HAP-1 (cell line): ENCODE measurements around the gene FYN.

ENCODE experiments used
- DNase-seq, 2 experiments: peaks; one replicate each; pipeline ENCODE4 v3.0.0-alpha.2; 2016 to 2020; ENCODE audit warnings: low spot score in 2 of 2
- H3K27me3 ChIP-seq: fragments of 250-450 bp; sonication (Bioruptor Pico); 2 replicates; pipeline ENCODE4 v1.5.1; 2020; ENCODE audit warnings: low read depth, mild to moderate bottlenecking, moderate library complexity
- H3K36me3 ChIP-seq: fragments of 250-450 bp; sonication (Bioruptor Pico); replicated peaks from 2 replicates; pipeline ENCODE4 v1.5.1; 2020; ENCODE audit warnings: mild to moderate bottlenecking
- H3K4me1 ChIP-seq: fragments of 250-450 bp; sonication (Bioruptor Pico); 2 replicates; pipeline ENCODE4 v1.5.1; 2020; ENCODE audit warnings: mild to moderate bottlenecking
- H3K4me3 ChIP-seq: fragments of 250-450 bp; sonication (Bioruptor Pico); 2 replicates; pipeline ENCODE4 v1.5.1; 2020; ENCODE audit warnings: mild to moderate bottlenecking, moderate library complexity
- H3K9me3 ChIP-seq: fragments of 250-450 bp; sonication (Bioruptor Pico); 2 replicates; pipeline ENCODE4 v1.5.1; 2020; ENCODE audit warnings: mild to moderate bottlenecking, moderate library complexity
- in situ Hi-C: fragments of 300-500 bp; cut with MboI; formaldehyde crosslinking; loops from 3 replicates; pipeline ENCODE4 v1.14.3; 2020; ENCODE audit warnings: low sequenced_read_pairs, inconsistent platforms, mixed read lengths

FYN gene

GRCh38 chr6:111871207-111871606 lies 2.0 kb downstream of the FYN start:
- Histone ChIP-seq H3K36me3 (no peaks in the 10 kb centered on the region), H3K4me1 (no peaks in the 10 kb centered on the region), H3K9me3 (no peaks in the 10 kb centered on the region), H3K4me3 (peak overlapping the region; percentile 54), H3K27me3 (no peaks in the 10 kb centered on the region)
- in situ Hi-C loops, result no loop called here
- DNase-seq, result no peak

GRCh38 chr6:111870742-111871064 lies 2.5 kb downstream of the FYN start:
- H3K27me3 ChIP-seq, result no peaks in the 10 kb centered on the region
- H3K4me1 ChIP-seq, result no peaks in the 10 kb centered on the region
- H3K4me3 ChIP-seq, result no peak overlapping the region
- DNase-seq, result no peak
- no peaks in the 10 kb centered on the region for H3K9me3 ChIP-seq
- no peaks in the 10 kb centered on the region for H3K36me3 ChIP-seq
- in situ Hi-C loops, result no loop called here

GRCh38 chr6:111870051-111870741 lies 3.1 kb downstream of the FYN start:
- in situ Hi-C loops, result no loop called here
- H3K4me3 ChIP-seq, result no peak overlapping the region
- H3K27me3 ChIP-seq, result no peaks in the 10 kb centered on the region
- no peak for DNase-seq
- H3K36me3 ChIP-seq, result no peaks in the 10 kb centered on the region
- H3K4me1 ChIP-seq, result no peaks in the 10 kb centered on the region
- no peaks in the 10 kb centered on the region for H3K9me3 ChIP-seq

- Histone ChIP-seq H3K27me3 (no peaks in the 10 kb centered on the region), H3K4me3 (no peak overlapping the region), H3K4me1 (no peaks in the 10 kb centered on the region), H3K9me3 (no peaks in the 10 kb centered on the region), H3K36me3 (no peaks in the 10 kb centered on the region)
- in situ Hi-C loops, result no loop called here
- DNase-seq, result no peak
These were observed 6.4 kb downstream of the FYN start for GRCh38 chr6:111866857-111867256.

GRCh38 chr6:111865909-111866546 lies 7.2 kb downstream of the FYN start:
- in situ Hi-C loops, result no loop called here
- H3K4me1 ChIP-seq, result no peaks in the 10 kb centered on the region
- DNase-seq, result no peak
- H3K36me3 ChIP-seq, result no peaks in the 10 kb centered on the region
- no peaks in the 10 kb centered on the region for H3K9me3 ChIP-seq
- H3K27me3 ChIP-seq, result no peaks in the 10 kb centered on the region
- H3K4me3 ChIP-seq, result no peak overlapping the region

- H3K27me3 ChIP-seq, result no peaks in the 10 kb centered on the region
- no peak overlapping the region for H3K4me3 ChIP-seq
- in situ Hi-C loops, result no loop called here
- no peaks in the 10 kb centered on the region for H3K4me1 ChIP-seq
- H3K36me3 ChIP-seq, result no peaks in the 10 kb centered on the region
- no peaks in the 10 kb centered on the region for H3K9me3 ChIP-seq
- DNase-seq, result no peak
These were observed 8.1 kb downstream of the FYN start for GRCh38 chr6:111865049-111865585.

- Histone ChIP-seq H3K36me3 (no peaks in the 10 kb centered on the region), H3K27me3 (no peaks in the 10 kb centered on the region), H3K4me1 (no peaks in the 10 kb centered on the region), H3K4me3 (no peak overlapping the region), H3K9me3 (no peaks in the 10 kb centered on the region)
- in situ Hi-C loops, result no loop called here
- no peak for DNase-seq
These were observed 8.9 kb downstream of the FYN start for GRCh38 chr6:111864138-111865048.

GRCh38 chr6:111862741-111863140 lies 10.5 kb downstream of the FYN start:
- no peak for DNase-seq
- in situ Hi-C loops, result no loop called here

GRCh38 chr6:111862314-111862713 lies 10.9 kb downstream of the FYN start:
- no peaks in the 10 kb centered on the region; the same call in 1 of the 2 replicates for H3K4me1 ChIP-seq
- H3K9me3 ChIP-seq, result no peaks in the 10 kb centered on the region
- DNase-seq, result no peak
- in situ Hi-C loops, result no loop called here
- no peaks in the 10 kb centered on the region for H3K27me3 ChIP-seq
- no peaks in the 10 kb centered on the region for H3K36me3 ChIP-seq
- H3K4me3 ChIP-seq, result no peak overlapping the region

More at GRCh38 chr6:111862741-111863140, 10.5 kb downstream of the FYN start:
- no peaks in the 10 kb centered on the region for H3K27me3 ChIP-seq
- no peaks in the 10 kb centered on the region; the same call in 1 of the 2 replicates for H3K4me1 ChIP-seq
- H3K4me3 ChIP-seq, result no peak overlapping the region
- H3K36me3 ChIP-seq, result no peaks in the 10 kb centered on the region
- H3K9me3 ChIP-seq, result no peaks in the 10 kb centered on the region

- no peak overlapping the region for H3K4me3 ChIP-seq
- DNase-seq, result no peak
- H3K36me3 ChIP-seq, result no peaks in the 10 kb centered on the region
- no peaks in the 10 kb centered on the region; the same call in 1 of the 2 replicates for H3K4me1 ChIP-seq
- H3K27me3 ChIP-seq, result no peaks in the 10 kb centered on the region
- H3K9me3 ChIP-seq, result no peaks in the 10 kb centered on the region
- in situ Hi-C loops, result no loop called here
These were observed 11.8 kb downstream of the FYN start for GRCh38 chr6:111861431-111861885.

- no peaks in the 10 kb centered on the region for H3K9me3 ChIP-seq
- H3K4me3 ChIP-seq, result no peak overlapping the region
- H3K36me3 ChIP-seq, result no peaks in the 10 kb centered on the region
- H3K27me3 ChIP-seq, result no peaks in the 10 kb centered on the region
- in situ Hi-C loops, result no loop called here
- DNase-seq, result no peak
- H3K4me1 ChIP-seq, result no peaks in the 10 kb centered on the region; the same call in 1 of the 2 replicates
These were observed 14.9 kb downstream of the FYN start for GRCh38 chr6:111858347-111858746.

- DNase-seq, result no peak
- Histone ChIP-seq H3K4me1 (no peaks in the 10 kb centered on the region; the same call in 1 of the 2 replicates), H3K27me3 (no peaks in the 10 kb centered on the region), H3K9me3 (no peaks in the 10 kb centered on the region), H3K36me3 (no peaks in the 10 kb centered on the region), H3K4me3 (no peak overlapping the region)
- in situ Hi-C loops, result no loop called here
These were observed 15.4 kb downstream of the FYN start for GRCh38 chr6:111857674-111858337.

GRCh38 chr6:111855753-111856152 lies 17.5 kb downstream of the FYN start:
- peaks cover 3% of the 10 kb centered on the region; the same call in 1 of the 2 replicates for H3K4me1 ChIP-seq

More at GRCh38 chr6:111855753-111856152, 17.5 kb downstream of the FYN start:
- H3K4me3 ChIP-seq, result no peak overlapping the region
- H3K9me3 ChIP-seq, result no peaks in the 10 kb centered on the region
- no peaks in the 10 kb centered on the region for H3K27me3 ChIP-seq
- H3K36me3 ChIP-seq, result no peaks in the 10 kb centered on the region
- in situ Hi-C loops, result no loop called here
- no peak for DNase-seq
